LNCaP clone FGC (cell line): ENCODE results near the gene CTBP2.
A peak's percentile ranks its signal among the peaks of the same experiment; 100 is the strongest.
"Not testable (repeated sequence)": the region's sequence is repeated elsewhere in the genome, so short reads cannot be mapped to it uniquely, and the experiment has no call there.

Experiments used
- DNase-seq: peaks from one replicate; pipeline ENCODE4 v3.0.0-alpha.2; 2011; ENCODE audit warnings: low read depth
- H3K4me3 ChIP-seq: 2 replicates; pipeline ENCODE4 v1.5.1; 2011; ENCODE audit warnings: mild to moderate bottlenecking, low read depth, low read length, control low read depth
- TF ChIP-seq, protein P1 (sequence below): IDR thresholded peaks from 2 replicates; pipeline ENCODE4 v1.5.1; 2012; ENCODE audit warnings: mild to moderate bottlenecking; ENCODE audit not compliant: control insufficient read depth, insufficient read depth; ENCODE audit errors: extremely low read depth

The CTBP2 gene

GRCh38 chr10:125169279-125169678 lies 8.9 kb upstream of the CTBP2 start:
- no peak for DNase-seq
- TF ChIP-seq, protein P1, sequence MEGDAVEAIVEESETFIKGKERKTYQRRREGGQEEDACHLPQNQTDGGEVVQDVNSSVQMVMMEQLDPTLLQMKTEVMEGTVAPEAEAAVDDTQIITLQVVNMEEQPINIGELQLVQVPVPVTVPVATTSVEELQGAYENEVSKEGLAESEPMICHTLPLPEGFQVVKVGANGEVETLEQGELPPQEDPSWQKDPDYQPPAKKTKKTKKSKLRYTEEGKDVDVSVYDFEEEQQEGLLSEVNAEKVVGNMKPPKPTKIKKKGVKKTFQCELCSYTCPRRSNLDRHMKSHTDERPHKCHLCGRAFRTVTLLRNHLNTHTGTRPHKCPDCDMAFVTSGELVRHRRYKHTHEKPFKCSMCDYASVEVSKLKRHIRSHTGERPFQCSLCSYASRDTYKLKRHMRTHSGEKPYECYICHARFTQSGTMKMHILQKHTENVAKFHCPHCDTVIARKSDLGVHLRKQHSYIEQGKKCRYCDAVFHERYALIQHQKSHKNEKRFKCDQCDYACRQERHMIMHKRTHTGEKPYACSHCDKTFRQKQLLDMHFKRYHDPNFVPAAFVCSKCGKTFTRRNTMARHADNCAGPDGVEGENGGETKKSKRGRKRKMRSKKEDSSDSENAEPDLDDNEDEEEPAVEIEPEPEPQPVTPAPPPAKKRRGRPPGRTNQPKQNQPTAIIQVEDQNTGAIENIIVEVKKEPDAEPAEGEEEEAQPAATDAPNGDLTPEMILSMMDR, result no peak
- no peak overlapping the region for H3K4me3 ChIP-seq

- TF ChIP-seq, protein P1, result no peak
- no peak overlapping the region for H3K4me3 ChIP-seq
- no peak for DNase-seq
These were observed 6.3 kb upstream of the CTBP2 start for GRCh38 chr10:125166658-125167057.

DNA sequence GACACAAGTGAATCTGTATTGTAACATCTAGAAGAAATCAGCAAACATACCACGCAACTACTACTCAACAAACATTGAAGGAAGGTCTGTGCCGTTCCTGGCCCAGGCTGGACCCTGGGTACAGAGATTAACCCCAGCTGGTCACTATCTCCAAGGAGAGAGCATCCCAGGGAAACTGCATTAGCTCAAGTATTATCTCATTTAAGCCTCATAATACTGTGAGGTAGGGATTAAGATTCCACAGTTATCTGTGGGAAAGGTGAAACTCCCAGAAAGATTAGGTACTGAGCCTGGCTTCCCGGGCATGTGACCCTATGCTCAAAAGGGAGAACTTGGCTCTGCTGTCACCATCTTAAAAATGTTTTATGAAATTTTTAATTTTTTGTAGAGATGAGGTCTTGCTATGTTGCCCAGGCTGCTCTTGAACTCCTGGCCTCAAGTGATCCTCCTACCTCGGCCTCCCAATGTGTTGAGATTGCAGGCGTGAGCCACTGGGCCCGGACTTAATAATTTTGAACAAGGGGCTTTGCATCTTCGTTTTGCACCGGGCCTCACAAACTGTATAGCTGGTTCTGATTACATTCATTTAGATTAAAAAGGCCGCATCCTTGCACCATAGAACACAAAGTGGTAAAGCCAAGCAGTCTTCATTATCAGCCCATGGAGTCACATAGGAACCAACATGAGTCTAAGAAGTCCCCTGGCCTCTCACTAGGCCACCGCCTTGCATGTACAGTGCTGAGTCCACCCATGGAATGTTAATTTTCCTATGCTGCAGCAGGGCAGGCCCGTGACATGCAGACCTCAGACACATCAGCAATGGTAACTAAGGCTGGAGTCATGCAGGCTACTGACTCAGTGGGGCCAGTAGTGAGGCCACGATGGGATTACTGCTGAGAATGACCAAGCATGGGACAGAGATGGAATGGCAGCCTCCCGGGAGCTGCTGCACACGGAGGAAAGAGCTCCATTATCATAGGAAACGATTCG lies 5.5 kb upstream of the CTBP2 start:
- no peak for DNase-seq
- TF ChIP-seq, protein P1, result no peak
- no peak overlapping the region for H3K4me3 ChIP-seq

- H3K4me3 ChIP-seq, result no peak overlapping the region
- no peak for DNase-seq
- TF ChIP-seq, protein P1, result no peak
These were observed 4.1 kb upstream of the CTBP2 start for GRCh38 chr10:125164421-125164820.

GRCh38 chr10:125163803-125164202 lies 3.4 kb upstream of the CTBP2 start:
- H3K4me3 ChIP-seq, result no peak overlapping the region
- TF ChIP-seq, protein P1, result no peak
- DNase-seq, result no peak

DNA sequence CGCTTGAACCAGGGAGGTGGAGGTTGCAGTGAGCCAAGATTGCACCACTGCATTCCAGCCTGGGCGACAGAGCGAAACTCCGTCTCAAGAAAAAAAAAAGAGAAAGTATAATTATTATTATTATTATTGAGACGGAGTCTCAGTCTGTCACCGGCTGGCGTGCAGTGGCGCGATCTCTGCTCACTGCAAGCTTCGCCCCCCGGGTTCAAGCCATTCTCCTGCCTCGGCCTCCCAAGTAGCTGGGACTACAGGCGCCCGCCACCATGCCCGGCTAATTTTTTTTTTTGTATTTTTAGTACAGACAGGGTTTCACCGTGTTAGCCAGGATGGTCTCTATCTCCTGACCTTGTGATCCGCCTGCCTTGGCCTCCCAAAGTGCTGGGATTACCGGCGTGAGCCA lies 2.9 kb upstream of the CTBP2 start:
- not testable (repeated sequence) for DNase-seq, H3K4me3 ChIP-seq

DNA sequence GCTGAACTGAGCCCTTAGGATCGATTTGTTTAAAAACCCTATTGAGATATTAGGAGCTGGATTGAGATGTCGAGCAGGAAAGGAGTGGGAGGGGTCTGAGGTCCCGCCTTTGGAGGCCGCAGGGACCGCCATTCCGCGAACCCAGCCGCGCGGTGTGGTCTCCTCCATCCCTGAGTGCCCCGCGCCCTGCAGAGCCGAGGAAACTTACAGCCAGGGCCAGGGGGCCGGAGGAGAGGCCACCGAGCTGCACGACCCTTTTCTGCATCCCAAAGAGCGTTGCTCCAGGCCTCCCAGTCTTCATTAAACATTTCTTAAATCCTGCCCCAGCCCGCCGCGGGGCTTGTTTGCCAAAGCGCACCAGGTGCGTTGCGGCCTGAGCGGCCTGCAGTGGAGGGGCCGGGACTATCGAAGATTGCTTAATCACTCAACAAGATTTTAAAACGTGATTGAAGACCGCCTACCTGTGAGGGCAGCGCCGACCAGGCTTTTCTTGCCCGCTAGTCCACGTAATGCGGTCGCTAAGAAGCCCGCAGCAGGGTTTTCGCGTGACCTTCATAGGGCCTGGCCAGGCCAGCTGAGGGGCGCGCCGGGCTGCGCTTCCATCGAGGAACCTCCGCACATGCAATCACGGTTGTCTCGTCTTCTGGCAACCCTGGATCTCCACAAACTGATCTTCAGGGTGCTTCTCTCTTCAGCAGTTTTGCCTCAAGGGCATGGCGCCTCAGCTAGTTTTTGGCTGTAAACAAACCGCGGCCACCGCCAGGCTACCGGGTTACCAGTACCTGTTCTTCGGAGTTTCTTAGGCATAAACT lies 2.0 kb upstream of the CTBP2 start:
- H3K4me3 ChIP-seq, result peak overlapping the region; percentile 57
- no peak for DNase-seq
- TF ChIP-seq, protein P1, result no peak
